Measurements from ENCODE around the gene TRAK1.

Gene TRAK1

GRCh38 chr3:42265059-42265991 is 174.2 kb downstream of the TRAK1 start:
- DNase-seq (ENCODE audit: insufficient read length, low spot score) = no peak
- no peak for FAIRE-seq
- no peak for TF ChIP-seq POLR2A (IDR thresholded peaks at IDR 0.05; ENCODE audit: low read depth, low read length)

DNA sequence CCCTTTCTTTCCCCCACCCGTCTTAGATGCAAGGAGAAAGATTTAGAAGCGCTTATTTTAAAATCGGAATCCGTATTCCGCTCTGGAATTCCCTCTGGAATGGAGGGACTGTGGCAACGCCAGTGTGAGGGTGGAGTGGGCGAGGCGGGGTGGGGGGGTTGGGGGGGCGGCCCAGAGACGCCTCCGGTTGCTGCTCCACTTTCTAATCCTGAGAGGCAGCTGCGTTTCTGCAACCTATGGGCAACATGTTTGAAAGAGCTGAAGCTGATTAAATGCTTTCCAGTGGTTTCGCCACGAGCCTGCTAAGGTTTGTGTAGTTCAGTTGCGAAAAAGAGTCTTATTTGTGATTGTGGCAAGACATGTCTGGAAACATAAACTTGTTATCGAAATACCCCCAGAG is 174.9 kb downstream of the TRAK1 start, which contains the start of gene CCK:
TSS of gene CCK (minus strand) at position 101 of the 400 bp plus-strand sequence. CDS start 2,555 bp downstream, outside the sequence.
- no peak for FAIRE-seq
- DNase-seq (ENCODE audit: insufficient read length, low spot score) = no peak
- TF ChIP-seq POLR2A (IDR thresholded peaks at IDR 0.05; ENCODE audit: low read depth, low read length) = no peak

DNA sequence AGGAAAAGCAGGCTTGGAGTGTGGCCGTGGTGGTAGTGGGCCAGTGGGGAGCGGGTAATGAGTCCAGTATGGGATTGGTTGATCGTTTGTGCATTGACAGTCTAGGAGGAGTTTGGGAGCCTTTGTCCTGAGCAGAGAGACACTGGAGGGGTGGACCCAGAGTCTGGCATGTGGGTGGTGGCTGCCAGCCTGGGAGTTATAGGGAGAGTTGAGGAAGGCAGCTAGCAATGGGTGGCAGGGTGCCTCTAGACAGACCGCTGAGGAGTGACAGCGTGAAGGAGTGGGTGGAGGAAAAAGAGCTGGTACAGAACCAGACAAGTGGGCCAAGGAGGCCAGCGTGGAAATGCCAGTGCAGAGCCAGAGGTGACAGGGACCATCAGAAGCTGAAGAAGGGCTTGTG is 176.7 kb downstream of the TRAK1 start:
- DNase-seq (ENCODE audit: insufficient read length, low spot score) (no peak), FAIRE-seq (no peak)
- TF ChIP-seq POLR2A (IDR thresholded peaks at IDR 0.05; ENCODE audit: low read depth, low read length) = no peak

- no peak for TF ChIP-seq POLR2A (IDR thresholded peaks at IDR 0.05; ENCODE audit: low read depth, low read length)
- no peak for FAIRE-seq
Observed at GRCh38 chr3:42269647-42270046, 178.5 kb downstream of the TRAK1 start.

GRCh38 chr3:42270561-42270960 is 179.4 kb downstream of the TRAK1 start:
- FAIRE-seq = no peak

More at GRCh38 chr3:42269647-42270046, 178.5 kb downstream of the TRAK1 start:
- no peak for DNase-seq (ENCODE audit: insufficient read length, low spot score)

DNA sequence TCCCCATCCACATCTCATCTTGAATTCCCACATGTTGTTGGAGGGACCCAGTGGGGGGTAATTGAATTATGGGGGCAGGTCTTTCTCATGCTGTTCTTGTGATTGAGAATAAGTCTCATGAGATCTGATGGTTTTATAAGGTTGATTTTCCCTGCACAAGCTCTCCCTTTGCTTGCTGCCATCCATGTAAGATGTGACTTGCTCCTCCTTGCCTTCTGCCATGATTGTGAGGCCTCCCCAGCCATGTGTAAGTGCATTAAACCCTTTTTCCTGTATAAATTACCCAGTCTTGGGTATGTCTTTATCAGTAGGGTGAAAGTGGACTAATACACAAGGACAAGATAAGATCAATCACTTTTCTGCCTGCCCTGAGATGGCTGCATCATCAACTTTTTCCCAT is 180.6 kb downstream of the TRAK1 start:
- FAIRE-seq = no peak

More at GRCh38 chr3:42270561-42270960, 179.4 kb downstream of the TRAK1 start:
- DNase-seq (ENCODE audit: insufficient read length, low spot score) = no peak
- no peak for TF ChIP-seq POLR2A (IDR thresholded peaks at IDR 0.05; ENCODE audit: low read depth, low read length)

DNA sequence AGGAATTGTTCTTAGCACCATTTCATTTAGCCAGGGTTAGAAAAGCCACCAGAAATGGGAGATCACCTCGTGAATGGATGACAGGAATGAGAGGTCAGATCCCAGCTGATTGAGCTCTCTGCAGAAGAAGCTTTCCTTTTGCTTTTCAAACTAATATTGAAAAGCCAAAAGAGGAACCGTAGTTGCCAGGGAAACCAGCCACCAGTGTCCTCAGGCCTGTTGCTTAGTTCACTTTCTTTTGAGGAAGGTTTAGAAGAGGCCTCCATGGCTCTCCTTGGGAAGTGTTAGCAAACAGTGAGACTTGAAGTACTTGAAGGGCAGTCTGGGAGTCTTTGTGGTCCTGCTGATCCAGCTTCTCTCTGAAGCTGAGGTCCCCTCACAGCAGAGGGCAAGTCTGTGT is 182.2 kb downstream of the TRAK1 start:
- no peak for TF ChIP-seq POLR2A (IDR thresholded peaks at IDR 0.05; ENCODE audit: low read depth, low read length)
- FAIRE-seq (no peak), DNase-seq (ENCODE audit: insufficient read length, low spot score) (no peak)

More for the DNA sequence above, 180.6 kb downstream of the TRAK1 start:
- no peak for TF ChIP-seq POLR2A (IDR thresholded peaks at IDR 0.05; ENCODE audit: low read depth, low read length)
- DNase-seq (ENCODE audit: insufficient read length, low spot score) = no peak

- no peak for FAIRE-seq
- TF ChIP-seq POLR2A (IDR thresholded peaks at IDR 0.05; ENCODE audit: low read depth, low read length) = no peak
- DNase-seq (ENCODE audit: insufficient read length, low spot score) = no peak
Observed at GRCh38 chr3:42274266-42274665, 183.1 kb downstream of the TRAK1 start.

DNA sequence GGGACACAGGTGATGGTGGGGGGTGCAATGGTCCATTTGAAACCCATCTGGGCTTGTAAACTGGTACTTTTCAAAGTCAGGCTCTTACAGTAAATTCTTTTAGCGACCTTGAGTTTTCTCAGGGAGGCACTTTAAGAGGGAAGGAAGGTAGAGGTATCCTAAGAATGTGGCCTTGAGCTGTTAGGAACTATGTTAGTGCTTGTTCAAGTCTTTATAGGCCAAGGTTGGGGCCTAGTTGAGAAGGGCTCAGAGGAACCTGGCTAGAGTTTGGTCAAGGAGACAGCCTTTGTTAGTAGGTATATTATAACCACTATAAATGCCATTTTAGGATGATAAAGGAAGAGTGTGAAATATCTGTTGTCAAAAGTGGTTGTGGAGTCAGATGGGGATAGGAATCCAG is 184.1 kb downstream of the TRAK1 start:
- no peak for DNase-seq (ENCODE audit: insufficient read length, low spot score)
- no peak for TF ChIP-seq POLR2A (IDR thresholded peaks at IDR 0.05; ENCODE audit: low read depth, low read length)
- no peak for FAIRE-seq
